Measurements from ENCODE around the gene SARDH.

DNA sequence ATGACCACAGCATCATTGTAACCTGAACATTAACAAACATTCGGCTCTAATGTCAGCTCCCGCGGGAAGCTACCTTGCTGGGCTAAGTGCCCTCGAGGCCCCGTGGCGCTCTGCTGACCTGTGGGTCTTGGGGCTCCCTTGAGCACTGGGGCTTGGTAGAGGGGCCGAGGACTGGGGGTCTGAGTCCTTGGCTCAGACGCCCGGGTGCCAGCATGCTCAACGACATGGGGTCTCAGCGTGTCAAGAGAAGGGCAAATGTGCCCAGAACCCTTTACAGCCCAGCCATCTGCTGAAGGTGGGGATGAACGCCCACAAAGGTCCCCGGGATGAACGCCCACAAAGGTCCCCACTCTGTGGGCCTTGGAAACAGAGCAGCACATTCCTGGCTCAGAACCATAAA is 39.7 kb upstream of the SARDH start:
- no peak for TF ChIP-seq FOXK2 (IDR thresholded peaks at IDR 0.05)
- TF ChIP-seq LEF1 (IDR thresholded peaks at IDR 0.05; ENCODE audit: borderline replicate concordance), result no peak
- no peak for TF ChIP-seq SUZ12 (IDR thresholded peaks at IDR 0.05)
- no peak for TF ChIP-seq BHLHE40 (IDR thresholded peaks at IDR 0.05; ENCODE audit: borderline replicate concordance)
- TF ChIP-seq FOXM1 (IDR thresholded peaks at IDR 0.05; ENCODE audit: borderline replicate concordance), result no peak
- TF ChIP-seq TARDBP (IDR thresholded peaks at IDR 0.05), result no peak
- TF ChIP-seq ARNT (IDR thresholded peaks at IDR 0.05), result no peak

Measured in HEK293T (cell line).